Prostate gland (tissue), 2 donors: Measurements from ENCODE around the gene RPS6KC1.

Source experiments
- CTCF ChIP-seq, 4 experiments: fragments of 200-600 bp in 2 of 4; fragments of 450-650 bp in 2 of 4; sonication (generic) in 2 of 4; IDR thresholded peaks; 1 replicate in 3 of 4; 2 replicates in 1 of 4; pipeline ENCODE4 v1.5.1; 2016 to 2019; ENCODE audit warnings: antibody characterized with exemption in 4 of 4, mild to moderate bottlenecking in 2 of 4, moderate library complexity in 2 of 4
- POLR2A ChIP-seq: fragments of 450-650 bp; IDR thresholded peaks from one replicate; pipeline ENCODE4 v1.6.1; 2016; ENCODE audit warnings: antibody characterized with exemption, mild to moderate bottlenecking
- POLR2AphosphoS5 ChIP-seq: sonication (generic); formaldehyde crosslinking; IDR thresholded peaks from one replicate; pipeline ENCODE4 v1.6.1; 2017; ENCODE audit warnings: antibody characterized with exemption

GRCh38 chr1:213014642-213015041 lies 36.4 kb upstream of the RPS6KC1 start:
- no peak for TF ChIP-seq CTCF (IDR thresholded peaks at IDR 0.05)
- no peak for TF ChIP-seq POLR2AphosphoS5
- TF ChIP-seq POLR2A = no peak
